GM21423 (cell line): Measurements from ENCODE around the gene FAM110C.
"Not testable (repeated sequence)": the region's sequence is repeated elsewhere in the genome, so short reads cannot be mapped to it uniquely, and the experiment has no call there.

Experiments used
- ATAC-seq: cut with Tn5 transposase; IDR thresholded peaks from one replicate; pipeline ENCODE4 v1.9.1; 2021; ENCODE audit warnings: mild to moderate bottlenecking, moderate library complexity; ENCODE audit not compliant: unreplicated experiment

FAM110C gene

GRCh38 chr2:46471-47345 is at the start of gene FAM110C:
Gene FAM110C, minus strand, starts transcription at chr2:46505. Its CDS starts 120 bp downstream, at chr2:46385.
- ATAC-seq: no peak

- no peak for ATAC-seq
These were observed 46.0 kb upstream of the FAM110C start for GRCh38 chr2:92326-92725.

DNA sequence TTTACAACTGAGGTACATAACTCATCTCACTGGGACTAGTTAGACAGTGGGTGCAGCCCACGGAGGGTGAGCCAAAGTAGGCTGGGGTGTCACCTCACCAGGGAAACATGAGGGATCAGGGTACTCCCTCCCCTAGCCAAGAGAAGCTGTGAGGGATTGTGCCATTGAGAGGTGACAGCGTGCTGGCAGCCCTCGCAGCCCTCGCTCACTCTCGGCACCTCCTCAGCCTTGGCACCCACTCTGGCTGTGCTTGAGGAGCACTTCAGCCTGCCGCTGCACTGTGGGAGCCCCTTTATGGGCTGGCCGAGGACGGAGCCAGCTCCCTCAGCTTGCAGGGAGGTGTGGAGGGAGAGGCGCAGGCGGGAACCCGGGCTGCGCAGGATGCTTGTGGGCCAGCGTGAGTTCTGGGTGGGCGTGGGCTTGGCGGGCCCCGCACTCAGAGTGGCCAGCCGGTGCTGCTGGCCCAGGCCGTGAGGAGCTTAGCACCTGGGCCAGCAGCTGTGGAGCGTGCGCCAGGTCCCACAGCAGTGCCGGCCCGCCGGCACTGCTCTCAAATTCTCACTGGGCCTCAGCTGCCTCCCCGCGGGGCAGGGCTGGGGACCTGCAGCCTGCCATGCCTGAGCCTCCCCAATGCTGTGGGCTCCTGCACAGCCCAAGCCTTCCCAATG is 44.5 kb upstream of the FAM110C start:
- ATAC-seq: no peak

DNA sequence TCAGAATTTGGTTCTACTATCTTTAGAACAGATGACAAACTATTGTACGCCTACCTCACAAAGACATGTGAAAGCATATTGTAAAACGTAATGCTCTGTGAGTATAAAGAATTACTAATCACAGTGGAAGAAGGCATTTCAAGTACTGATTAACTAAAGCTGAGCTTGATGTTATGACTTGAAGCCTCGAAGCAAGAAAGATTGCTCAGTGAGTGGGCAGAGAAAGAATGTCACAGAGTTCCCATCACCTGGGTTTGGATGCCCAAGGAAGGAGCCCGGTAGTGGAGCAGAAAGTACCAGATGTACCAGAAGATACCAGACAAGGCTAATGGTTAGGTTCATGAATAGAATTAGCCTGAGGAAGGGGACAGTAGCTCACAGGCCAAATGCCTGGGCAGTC is 39.5 kb upstream of the FAM110C start:
- ATAC-seq: no peak

DNA sequence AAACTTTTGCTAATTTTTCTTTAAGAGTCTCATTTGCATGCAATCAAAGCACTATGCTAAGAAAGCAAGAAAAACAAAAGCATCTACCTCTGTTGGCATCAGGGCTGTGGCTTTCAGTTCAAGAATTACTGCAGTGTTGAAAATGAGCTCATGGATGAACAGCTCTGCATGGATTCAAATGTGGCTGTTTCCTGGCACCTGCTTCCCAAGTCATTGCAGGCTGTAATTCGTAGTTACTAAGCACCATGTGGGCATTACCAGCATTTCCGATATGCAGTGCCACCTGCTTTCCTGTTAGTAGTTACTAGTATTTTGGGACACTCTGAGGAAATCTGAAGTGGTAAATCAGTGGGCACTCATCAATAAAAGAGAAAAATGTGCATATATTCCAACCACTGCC is 37.8 kb upstream of the FAM110C start:
- no peak for ATAC-seq

DNA sequence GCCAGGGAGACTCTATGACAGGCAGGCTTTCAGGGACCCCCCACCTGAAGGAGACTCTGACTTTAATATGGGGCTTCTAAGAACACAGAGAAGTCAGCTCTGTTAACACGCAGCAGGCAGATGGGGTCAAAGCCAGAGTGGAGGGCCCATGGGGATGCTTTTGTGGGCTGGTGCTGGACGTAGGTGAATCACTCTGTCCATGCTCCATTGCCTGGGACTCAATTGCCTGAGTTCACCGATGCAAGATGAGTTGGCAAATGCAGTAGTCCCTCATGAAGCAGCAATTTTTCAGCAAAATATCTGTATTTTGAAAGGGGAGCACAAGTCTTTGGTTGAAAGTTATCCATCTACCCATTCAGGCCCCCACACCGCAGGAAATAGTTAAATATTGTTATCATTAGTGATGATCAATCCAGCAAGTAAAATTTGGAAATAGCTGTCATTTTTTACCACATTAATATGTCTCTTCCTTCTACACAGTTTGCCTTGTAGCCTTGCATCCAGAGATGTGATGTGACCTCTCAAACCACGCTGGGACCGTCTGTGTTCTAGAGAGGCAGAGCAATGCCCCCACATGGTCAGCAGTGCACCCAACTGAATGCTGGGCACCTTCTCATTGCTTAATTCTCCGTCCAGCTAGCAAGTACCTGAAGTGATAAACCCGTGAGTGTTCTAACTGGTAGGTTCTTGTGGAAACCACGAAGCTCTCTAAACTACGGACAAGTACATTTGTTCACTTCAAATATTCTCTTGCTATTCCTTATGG is 34.8 kb upstream of the FAM110C start:
- ATAC-seq: no peak

DNA sequence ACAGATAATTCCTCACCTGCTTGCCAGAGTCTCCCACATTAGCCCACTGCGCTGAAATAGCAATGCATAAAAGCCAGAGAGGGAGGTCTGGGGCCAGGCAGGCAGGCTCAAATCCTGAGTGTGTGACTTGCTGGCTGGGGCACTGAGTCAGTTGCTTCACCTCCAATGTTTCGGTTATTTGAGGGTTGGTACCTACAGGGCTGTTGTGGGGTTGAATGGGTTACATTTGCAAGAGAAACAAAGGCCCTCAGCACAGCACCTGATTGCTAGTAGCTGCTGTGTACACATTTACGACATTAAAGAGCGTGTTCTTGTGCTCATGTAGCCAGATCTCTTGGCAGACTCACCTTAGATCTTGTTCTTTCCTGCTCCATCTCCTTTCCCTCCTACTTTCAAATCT is 34.1 kb upstream of the FAM110C start:
- no peak for ATAC-seq

DNA sequence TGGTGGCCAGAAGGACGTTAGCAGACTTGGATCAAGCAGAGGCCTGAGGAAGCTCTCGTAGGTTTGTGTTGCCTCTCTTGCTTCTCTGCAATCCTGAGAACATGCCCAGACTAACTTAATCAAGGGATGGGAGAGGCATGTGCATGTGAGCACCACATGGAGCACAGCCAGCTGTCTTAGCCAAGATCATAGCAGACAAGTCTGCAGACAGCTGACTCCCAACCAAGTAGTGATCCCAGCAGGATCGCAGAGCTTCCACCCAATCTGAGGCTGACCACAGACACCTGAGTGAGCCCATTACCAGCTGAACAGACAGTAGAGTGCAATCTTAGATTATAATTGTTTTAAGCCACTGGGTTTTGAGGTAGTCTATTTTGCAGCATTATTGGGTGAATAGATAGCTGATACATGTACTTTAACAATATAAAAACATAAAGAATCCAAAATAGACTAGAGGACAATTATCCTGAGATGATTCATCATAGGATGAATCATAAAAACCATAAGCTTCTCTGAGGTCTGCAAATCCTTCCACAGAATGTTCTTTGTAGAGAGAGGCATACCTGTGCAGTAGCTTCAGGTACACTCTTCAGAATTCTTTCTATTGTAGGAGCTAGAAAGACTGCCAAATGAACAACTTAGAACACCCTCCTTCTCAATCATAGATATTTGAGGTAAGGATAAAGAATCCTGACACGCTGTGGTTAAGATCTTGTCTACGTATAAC is 25.2 kb upstream of the FAM110C start:
- ATAC-seq: no peak

GRCh38 chr2:69366-70344 is 23.4 kb upstream of the FAM110C start:
- ATAC-seq: no peak

DNA sequence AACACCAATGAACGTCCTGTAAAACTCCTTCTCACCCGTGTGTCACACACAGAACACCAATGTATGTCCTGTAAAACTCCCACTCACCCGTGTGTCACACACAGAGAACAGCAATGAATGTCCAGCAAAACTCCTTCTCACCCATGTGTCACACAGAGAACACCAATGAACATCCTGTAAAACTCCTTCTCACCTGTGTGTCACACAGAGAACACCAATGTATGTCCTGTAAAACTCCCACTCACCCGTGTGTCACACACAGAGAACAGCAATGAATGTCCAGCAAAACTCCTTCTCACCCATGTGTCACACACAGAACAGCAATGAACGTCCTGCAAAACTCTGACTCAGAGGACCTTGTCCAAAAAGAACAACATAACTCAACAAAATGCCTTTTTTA is 22.3 kb upstream of the FAM110C start:
- not testable (repeated sequence) for ATAC-seq

DNA sequence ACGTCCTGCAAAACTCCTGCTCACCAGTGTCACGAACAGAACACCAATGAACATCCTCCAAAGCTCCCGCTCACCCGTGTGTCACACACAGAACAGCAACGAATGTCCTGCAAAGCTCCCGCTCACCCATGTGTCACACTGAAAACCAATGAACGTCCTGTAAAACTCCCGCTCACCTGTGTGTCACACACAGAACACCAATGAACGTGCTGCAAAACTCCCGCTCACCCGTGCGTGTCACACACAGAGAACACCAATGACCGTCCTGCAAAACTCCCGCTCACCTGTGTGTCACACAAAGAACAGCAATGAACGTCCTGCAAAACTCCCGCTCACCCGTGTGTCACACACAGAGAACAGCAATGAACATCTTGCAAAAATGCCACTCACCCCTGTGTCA is 20.5 kb upstream of the FAM110C start:
- no peak for ATAC-seq

GRCh38 chr2:65121-65520 is 18.8 kb upstream of the FAM110C start:
- no peak for ATAC-seq

DNA sequence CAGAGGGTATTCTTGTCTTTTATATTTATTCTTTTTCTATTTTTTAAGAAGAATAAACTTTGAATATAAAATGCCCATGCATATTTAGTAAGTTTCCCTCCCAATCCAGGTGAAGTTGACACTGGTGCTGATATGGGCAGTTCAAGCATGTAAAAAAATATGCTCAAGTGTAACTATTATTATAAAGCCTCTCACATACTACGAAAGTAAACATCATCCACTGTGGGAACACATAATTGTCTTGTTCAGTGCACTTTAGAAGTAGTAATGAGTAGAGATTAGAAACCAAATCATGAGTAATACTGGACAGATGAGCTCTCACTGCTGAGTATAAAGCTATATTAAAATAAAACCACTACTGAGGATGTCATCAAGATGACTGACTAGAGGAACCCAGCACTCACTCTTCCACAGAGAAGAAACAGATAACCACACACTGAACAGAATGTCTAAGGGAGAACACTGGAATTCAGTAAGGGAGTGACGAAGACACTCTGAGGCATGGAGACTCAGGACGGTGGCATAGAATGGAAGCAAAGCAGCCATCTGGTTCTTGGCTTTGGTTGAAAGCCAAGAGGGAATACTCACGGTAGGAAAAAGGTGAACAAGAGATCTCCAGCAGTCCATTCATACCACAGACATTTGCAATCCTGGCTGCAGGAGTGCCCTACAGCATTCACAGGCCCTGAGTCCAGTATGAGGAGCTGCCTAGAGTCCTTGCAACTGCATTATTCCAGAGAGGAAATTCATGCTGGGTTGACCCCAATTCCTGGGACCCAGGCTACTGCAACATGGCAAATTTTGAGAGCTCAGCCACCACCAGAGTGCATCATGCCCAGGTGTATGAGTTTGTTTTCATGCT is 9.5 kb upstream of the FAM110C start:
- no peak for ATAC-seq

DNA sequence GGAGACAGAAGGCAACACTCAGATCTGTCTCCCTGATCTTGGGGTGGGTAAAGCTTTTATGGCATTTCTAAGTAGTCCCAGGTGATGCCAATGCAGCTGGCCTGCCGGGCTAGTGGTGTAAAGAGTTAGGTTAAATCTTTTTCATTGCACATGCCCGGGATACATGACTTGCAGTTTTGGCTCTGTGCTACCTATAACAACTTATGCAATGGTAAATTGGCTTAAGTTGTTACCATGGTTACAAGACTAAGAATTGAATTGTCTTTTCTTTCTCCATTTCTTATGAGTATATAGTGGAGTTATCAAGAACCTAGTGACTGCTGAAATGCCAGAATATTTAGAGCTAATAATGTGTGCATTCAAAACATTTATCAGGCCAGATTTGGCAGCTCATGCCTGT is 5.3 kb upstream of the FAM110C start:
- ATAC-seq: no peak

DNA sequence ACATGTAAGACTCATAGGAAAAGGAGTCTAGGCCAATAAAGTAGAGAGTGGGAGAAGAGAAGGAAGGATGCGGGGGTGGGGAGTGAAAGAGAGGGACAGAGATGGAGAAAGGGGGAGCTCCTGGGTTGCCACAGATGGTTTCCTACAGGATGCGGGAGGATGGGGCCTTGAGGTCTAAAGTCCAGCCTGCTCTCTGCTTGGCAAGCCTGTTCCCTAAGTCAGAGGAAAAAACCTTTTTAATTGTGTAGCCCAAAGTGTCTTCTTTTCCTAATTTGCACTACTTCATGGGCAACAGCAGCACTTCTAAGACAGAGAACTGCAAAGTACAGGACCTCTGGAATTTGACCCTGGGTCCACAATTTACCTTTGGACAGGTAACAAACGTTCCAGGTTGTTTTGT is 1.4 kb upstream of the FAM110C start:
- ATAC-seq: no peak

- no peak for ATAC-seq
These were observed 1.0 kb upstream of the FAM110C start for GRCh38 chr2:47346-47725.

GRCh38 chr2:46131-46470 is 204 bp downstream of the FAM110C start:
- ATAC-seq: no peak

DNA sequence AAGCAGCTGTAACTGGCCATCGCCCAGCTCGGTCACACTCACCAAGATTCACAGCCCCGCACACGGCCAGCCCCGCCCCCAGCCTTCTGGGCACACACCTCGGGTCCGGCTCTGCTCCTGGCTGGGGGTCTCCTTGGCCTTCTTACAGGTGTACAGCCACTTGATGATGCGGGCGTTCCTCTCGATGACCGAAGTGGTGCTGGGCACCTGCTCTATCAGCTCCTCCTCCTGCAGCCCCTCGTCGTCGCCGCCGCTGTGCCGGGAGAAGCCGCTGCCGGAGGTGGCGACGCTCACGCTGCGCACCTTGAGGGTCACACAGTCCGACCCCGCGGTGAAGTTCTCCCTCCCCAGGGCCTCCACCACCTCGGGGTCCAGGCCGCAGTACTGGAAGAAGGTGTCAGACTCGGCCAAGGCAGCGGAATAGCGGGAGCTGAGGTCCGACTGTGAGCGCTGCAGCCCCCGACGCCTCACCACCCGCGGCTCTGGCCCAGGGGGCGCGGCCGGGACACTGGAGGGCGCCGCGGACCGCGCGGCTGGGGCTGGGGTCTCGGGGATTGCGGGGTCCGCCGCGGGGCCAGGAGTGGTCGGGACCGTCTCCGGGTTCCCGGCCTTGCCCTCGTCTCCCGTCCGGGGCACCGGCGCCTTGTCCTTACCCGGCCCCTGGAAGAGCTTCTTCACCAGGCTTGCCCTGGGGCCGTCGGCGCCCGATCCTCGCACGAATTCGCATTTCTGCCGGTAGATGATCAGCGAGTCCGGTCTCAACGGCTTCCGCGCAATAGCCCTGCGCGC is 769 bp downstream of the FAM110C start:
- ATAC-seq: no peak
